HG02623 (cell line): ENCODE results near the gene TNFRSF14.

ENCODE experiments used
- ATAC-seq: cut with Tn5 transposase; IDR thresholded peaks from one replicate; pipeline ENCODE4 v1.9.1; 2021; ENCODE audit warnings: moderate library complexity; ENCODE audit not compliant: unreplicated experiment

The TNFRSF14 gene

DNA sequence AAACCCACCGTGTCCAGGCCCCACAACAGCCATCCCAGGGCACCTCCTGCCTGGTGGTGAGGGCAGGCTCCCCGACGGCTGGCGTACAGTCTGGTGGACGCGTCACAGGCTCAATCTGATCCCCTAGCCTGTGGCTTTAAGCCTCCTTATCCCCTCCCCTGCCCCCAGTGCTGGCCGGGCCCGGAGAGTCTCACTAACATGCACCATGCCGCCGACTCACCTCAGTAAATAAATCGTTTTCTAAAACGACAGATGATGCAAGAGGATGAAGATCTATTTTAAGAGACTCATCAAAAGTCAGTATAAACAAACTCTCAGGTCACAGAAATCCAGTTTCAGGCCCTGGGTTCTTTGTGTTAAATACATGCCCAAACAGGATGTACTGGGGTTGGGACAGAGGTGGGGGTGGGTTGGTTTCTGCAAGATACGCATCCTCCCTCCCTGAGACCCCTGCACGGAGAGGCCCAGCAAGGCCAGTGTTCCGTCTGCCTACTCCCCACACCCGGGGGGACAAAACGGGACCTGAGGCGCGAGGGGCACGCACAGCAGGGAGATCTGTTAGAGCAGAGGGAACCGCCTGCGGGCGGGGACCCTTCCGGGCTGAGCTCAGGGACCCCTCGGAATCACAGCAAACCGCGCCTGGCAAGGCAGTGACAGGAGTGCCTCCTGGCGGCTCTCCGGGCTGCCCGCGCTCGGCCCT lies 32.8 kb upstream of the TNFRSF14 start:
- ATAC-seq, result no peak

DNA sequence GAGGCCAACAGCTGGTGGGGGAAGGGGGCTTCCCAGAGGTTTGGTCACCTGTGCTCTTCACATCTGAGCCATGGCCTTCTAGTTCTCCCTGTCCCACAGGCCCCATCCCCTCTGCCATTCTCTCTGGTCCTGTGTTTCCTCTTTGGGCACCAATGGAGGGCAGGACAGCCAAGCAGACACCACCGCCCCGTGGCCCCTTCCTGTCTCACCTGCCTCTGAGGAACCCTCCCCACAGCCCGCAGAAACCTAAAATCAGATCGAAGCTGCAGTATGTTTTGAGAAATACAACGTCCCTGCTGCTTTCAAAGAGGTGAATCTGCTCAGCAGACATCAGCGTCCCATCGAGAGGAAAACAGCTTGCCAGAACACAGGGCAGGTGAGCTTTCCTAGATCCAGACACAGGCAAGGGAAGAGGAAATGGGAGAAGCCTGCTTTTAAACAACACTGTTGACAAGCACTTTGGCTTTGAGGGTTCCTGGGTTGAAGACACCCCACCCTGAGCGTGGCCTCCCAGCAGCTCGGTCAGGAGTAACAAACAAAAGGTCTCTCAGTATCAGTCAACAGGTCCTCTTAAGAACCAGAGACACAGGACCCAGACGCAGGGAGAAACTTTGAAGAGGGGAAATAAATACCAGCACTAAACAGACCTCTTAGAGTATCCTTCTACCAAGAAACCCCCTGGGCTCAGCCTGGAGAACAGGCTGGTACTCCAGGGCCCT lies 32.1 kb upstream of the TNFRSF14 start:
- ATAC-seq, result no peak

- ATAC-seq, result no peak
Observed at GRCh38 chr1:2525572-2525919, 30.6 kb upstream of the TNFRSF14 start.

GRCh38 chr1:2525920-2526823 lies 30.0 kb upstream of the TNFRSF14 start, which contains the start of gene PANK4:
Gene PANK4 (minus strand): TSS chr1:2526596. CDS start chr1:2526587, 9 bp downstream.
- peak; percentile 78 for ATAC-seq

- ATAC-seq, result peak; percentile 16
Observed at GRCh38 chr1:2526824-2527555, 29.2 kb upstream of the TNFRSF14 start.

DNA sequence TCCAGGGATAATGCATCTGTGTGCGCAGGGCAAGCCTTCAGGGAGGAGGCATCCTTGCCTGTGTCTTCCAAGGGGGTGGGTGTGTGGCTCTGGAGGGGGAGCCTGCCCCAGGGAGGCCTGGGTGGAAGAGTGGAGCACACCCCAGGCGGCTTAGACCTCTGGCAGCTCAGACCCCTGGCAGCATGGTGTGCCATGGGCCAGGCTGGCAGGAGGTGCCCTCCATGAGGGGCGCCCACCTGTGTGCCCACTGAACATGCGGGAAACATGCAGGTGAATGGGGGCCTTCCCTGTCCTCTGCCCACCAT lies 28.7 kb upstream of the TNFRSF14 start:
- ATAC-seq, result no peak

DNA sequence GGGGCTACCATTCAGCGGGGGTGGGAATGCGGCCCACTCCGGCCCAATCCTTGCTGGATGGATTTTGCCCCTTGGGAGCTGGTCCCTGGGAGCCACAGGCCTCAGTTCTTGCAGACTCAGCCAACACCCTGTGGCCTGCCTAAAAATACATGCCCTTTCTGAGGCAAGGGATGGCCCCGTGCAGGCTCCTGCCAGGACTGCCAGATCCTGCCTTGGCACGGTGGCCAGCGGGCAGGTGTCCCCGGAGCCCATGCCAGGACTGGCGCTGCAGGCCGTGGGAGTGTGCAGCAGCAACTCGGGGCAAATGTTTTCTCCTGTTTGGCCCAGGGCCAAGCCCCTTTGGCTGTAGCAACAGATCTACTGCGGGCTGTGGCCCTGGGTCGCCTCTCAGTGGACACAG lies 28.2 kb upstream of the TNFRSF14 start:
- ATAC-seq, result no peak

DNA sequence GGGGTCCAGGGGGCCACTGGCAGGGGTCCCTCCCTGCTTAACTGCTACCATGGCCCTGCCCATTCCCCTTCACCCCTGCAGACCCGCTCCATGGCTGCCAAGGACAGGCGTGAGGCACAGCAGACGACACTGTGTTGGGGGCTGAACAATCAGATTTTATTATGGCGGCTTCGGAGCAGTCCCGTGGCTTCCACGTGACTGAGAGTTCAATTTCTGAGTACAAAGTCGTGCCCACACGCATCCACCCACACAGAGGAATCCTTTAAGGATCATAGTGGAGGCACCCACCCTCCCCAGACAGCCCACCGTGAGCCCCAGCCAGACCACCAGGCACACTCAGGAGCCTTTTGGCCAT lies 27.6 kb upstream of the TNFRSF14 start:
- ATAC-seq, result no peak

GRCh38 chr1:2528966-2529783 lies 27.0 kb upstream of the TNFRSF14 start:
- no peak for ATAC-seq

DNA sequence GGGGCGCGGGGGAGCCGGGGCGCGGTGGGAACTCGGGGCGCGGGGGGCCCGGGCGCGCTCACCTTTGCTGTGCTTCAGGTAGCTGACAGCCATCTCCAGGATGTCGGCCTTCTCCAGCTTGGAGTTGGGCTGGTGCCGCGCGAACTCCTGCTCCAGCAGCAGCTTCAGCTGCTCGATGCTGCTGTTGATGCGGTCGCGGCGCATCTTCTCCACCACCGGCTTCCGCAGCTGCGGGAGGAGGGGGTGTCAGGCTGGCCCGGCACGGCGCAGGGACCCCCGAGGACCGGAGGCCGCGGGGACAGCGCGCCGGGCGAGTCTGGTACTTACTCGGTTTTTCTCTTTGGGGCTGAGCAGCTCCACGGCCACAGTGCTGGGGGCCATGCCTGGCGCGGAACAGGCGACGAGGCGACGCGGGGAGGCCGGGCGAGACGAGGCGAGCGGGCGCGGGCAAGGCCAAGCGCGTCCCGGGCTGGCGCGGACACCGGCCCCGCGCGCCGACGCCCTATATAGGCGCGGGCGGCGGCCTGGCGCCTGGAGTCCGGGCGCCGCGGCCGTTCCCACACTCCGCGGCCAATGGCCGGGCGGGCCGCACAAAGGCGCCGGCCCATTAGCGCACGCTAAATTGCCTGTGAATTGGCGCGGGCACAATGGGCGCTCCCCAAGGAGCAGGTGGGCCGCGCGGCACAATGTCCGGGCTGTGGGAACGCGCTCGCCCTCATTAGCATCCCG lies 26.2 kb upstream of the TNFRSF14 start, which contains the start of gene HES5:
Gene HES5 (minus strand): TSS at position 480 of the 729 bp plus-strand sequence. CDS start 99 bp downstream, at position 381.
- ATAC-seq, result no peak

DNA sequence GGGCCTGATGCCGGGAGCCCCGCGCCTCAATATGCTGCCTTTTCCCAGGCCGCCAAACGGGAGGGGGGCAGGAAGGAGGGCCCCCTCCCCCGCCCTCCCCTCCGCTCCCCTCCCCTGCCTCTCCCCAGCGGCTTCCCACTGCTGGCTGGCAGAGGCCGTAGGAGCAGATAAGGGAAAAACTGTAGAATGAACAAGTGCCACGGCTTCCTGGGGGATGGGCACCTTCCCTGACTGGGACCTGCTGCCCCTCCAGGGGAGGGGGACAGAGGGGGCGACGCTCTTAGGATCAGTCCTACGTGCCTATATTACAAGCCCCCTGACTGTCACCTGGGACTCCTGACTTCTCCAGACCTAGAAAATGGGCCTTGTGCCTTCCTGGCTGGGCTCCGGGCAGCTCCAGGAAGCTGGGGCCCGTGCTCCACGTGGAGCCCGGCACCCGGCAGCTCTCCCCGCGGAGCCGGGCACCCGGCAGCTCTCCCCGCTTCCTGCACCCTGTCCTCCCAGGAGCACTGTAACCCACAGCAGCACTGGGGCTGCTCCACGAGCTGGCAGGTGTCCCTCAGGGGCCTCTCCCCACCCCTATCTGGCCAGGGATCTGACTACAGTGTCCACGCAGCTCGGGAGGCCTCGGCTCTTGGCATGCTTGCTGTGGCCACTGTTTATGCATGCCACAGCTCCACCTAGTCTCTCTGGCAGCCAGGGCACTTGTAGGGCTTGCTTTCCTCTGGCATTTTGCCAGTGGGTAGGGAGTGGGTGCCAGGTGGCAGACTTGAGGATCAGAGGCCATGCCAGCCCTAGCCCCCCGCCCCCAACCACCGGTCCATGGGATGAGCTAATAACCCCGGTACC lies 25.4 kb upstream of the TNFRSF14 start:
- ATAC-seq, result no peak

- ATAC-seq, result no peak
Observed at GRCh38 chr1:2532485-2533160, 23.5 kb upstream of the TNFRSF14 start.

GRCh38 chr1:2533365-2533764 lies 22.8 kb upstream of the TNFRSF14 start:
- ATAC-seq, result no peak

GRCh38 chr1:2534315-2534686 lies 21.9 kb upstream of the TNFRSF14 start:
- no peak for ATAC-seq

- ATAC-seq, result no peak
Observed at GRCh38 chr1:2534687-2535441, 21.3 kb upstream of the TNFRSF14 start.

DNA sequence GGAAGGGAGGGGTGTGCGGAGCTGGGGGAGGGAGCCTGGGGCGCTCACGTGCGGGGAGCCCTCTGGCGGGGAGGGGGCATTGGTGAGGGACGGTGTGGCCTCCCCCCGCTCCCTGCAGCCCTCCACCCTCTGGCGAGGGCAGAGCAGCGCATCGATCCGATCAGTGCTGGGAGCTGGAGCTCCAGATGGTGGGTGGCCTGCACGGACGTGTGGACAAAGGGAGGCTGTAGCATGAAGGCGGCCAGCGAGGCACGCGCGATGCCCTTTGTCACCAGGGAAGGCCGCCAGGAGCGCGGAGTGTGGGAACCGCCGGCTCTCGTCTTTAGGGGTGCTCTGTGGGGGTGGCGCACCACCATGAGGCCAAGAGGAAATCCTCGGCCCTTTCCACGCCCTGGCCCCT lies 20.7 kb upstream of the TNFRSF14 start:
- ATAC-seq, result no peak

DNA sequence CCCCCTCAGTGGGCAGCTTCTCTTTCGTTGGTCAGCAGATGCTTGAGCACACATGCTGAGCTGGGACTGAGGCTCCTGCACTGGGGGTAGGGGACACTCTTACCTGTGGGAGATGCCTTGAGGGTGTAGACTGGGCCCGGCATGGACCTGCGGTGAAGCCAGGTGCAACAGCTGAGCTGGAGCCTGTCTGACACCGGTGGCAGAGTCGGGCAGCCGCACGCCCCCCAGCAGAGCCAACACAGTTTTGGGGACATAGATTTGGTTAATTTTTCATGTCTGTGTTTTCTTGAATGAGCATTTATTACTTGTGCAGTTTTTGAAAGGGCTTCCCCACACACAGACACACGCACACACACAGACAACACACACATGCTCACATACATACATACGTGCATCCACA lies 20.2 kb upstream of the TNFRSF14 start:
- ATAC-seq, result no peak

DNA sequence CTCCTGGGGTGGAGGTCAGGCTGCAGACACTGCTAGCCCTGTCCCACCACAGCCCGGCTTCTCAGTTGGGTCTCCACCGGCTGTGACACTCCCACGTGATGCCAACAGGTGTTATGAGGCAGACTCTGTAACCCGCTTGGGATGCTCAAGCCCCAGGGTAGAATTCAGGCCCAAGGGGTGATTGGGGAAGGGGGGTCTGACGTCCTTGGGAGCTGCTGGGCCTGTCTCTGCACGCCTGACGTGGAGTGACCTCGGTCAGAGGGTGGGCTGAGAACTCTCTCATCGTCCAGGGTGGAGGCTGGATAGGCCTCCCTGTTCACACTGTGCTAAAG lies 18.4 kb upstream of the TNFRSF14 start:
- no peak for ATAC-seq
